Heart right ventricle (tissue), 16 donors: ENCODE measurements around the gene EDN2. TPM values are rescaled to one million over a fixed set of nuclear protein-coding genes. Genes with fewer than 3 reads are reported as not detected.

Experiments
- ATAC-seq, 8 donors: fragments of 200-7000 bp; cut with Tn5 transposase; one replicate each; pipeline ENCODE4 v1.9.1; 2020; ENCODE audit warnings: mild to moderate bottlenecking in 8 of 8, moderate library complexity in 8 of 8, moderate number of reproducible peaks in 1 of 8
- DNase-seq, 2 donors: peaks; one replicate each; pipeline ENCODE4 v3.0.0-alpha.2; 2020
- H3K27ac ChIP-seq, 10 donors: fragments of 200-600 bp; sonication (generic) in 2 of 10; one replicate each; pipeline versions ENCODE4 v1.5.0 to v1.8.0; 2020 to 2022; ENCODE audit warnings: mild to moderate bottlenecking in 3 of 10
- H3K27me3 ChIP-seq, 7 donors: fragments of 200-600 bp; one replicate each; pipeline ENCODE4 v1.8.0; 2021 to 2022; ENCODE audit warnings: mild to moderate bottlenecking in 2 of 7
- H3K36me3 ChIP-seq, 9 donors: fragments of 200-600 bp; sonication (generic) in 1 of 9; one replicate each; pipeline versions ENCODE4 v1.5.0 to v1.8.0; 2020 to 2022; ENCODE audit warnings: mild to moderate bottlenecking in 2 of 9
- H3K4me1 ChIP-seq, 9 donors: fragments of 200-600 bp; sonication (generic) in 1 of 9; one replicate each; pipeline versions ENCODE4 v1.5.0 to v1.8.0; 2020 to 2022; ENCODE audit warnings: mild to moderate bottlenecking in 4 of 9
- H3K4me3 ChIP-seq, 10 donors: fragments of 200-600 bp; sonication (generic) in 2 of 10; one replicate each; pipeline versions ENCODE4 v1.5.0 to v1.8.0; 2020 to 2022; ENCODE audit warnings: mild to moderate bottlenecking in 7 of 10, moderate library complexity in 2 of 10
- H3K9me3 ChIP-seq, 11 donors: fragments of 200-600 bp in 10 of 11; sonication (generic) in 2 of 11; one replicate each; pipeline versions ENCODE4 v1.5.0 to v1.8.0; 2013 to 2022; ENCODE audit warnings: mild to moderate bottlenecking in 2 of 11, control low read depth in 1 of 11, moderate library complexity in 1 of 11
- CTCF ChIP-seq, 9 donors: fragments of 200-600 bp; sonication (generic) in 2 of 9; IDR thresholded peaks; one replicate each; pipeline versions ENCODE4 v1.5.0 to v1.8.0; 2021 to 2022; ENCODE audit warnings: antibody characterized with exemption in 9 of 9, mild to moderate bottlenecking in 5 of 9, moderate library complexity in 1 of 9
- WGBS, 2 donors: extraction: QIAGEN DNeasy Blood & Tissue Kit; methylation state at CpG; one replicate each; pipeline ENCODE4 v1.1.7; 2013; ENCODE audit warnings: inconsistent platforms in 1 of 2; 5-methylcytosine and 5-hydroxymethylcytosine counted together
- intact Hi-C, 10 donors: fragments of 100-400 bp; cut with DNase I; formaldehyde crosslinking; loops; one replicate each; pipeline versions ENCODE4 v1.11.1 to v1.14.2; 2022
- long read RNA-seq, 3 donors: library from polyadenylated mRNA; unstranded; transcript quantifications; one replicate each; pipeline ENCODE4 v2.0.0, GENCODE V29; 2020 to 2021
- polyA plus RNA-seq, 2 donors: library from polyadenylated mRNA; stranded (reverse); fragments of 200-250 nt; gene quantifications; one replicate each; pipeline ENCODE4 v1.2.3, GENCODE V29; 2013
- total RNA-seq, 10 donors: library from RNA; stranded (reverse); fragmentation: NEBNext Ultra II Directional in 3 of 10; extraction: Animal tissue kit (Norgen Biotek cat#: 25700) in 3 of 10; gene quantifications; one replicate each; pipeline versions ENCODE4 v1.2.1 to v1.2.4, GENCODE V29; 2021 to 2023
- donor health status: Arrhythmogenic right ventricular cardiomyopathy.
- donor health status: ischemic (EF 13 %, LVEDD 7.1; RV severe dilation, severe dysfunction).
- donor health status: healthy with polysubstance abuse.
- donor health status: DM: no; HTN: yes; CAD: no.
- donor health status: DM: no; HTN: no; CAD: no.
- donor health status: ischemic (EF 25% LVEDD 6.9; RV normal size, moderate dysfunction).
- donor health status: ischemic (EF 25% LVEDD 5.7; RV mildly dilated, moderate dysfunction).
- donor health status: healthy.
- donor health status: DM: yes; HTN: yes; CAD: no.
- donor health status: Ischemic cardiomyopathy.
- donor health status: ischemic (EF 35%, LVEDD 5.7; RV mildly dilated, moderate dysfunction).
- donor health status: nonischemic (EF 11% LVEDD 7.7; RV severe dilation, severe dysfunction).
- donor health status: DM: yes; HTN: yes; CAD: no.
- donor health status: PGD.
- donor health status: ischemic (EF 29% LVEDD 5.4; RV normal size, mild dysfunction).
- donor health status: nonischemic (EF 23%, LVEDD 6.1; RV moderate dilation, normal function).

Gene EDN2
- total RNA-seq (1 to 10 TPM in 3 of 10 donors, under 1 TPM in 3, not detected in 4; 0.30 to 8.5 (median 0.96) TPM), polyA plus RNA-seq (1 to 10 TPM in 1 of 2 donors, not detected in 1; 2.0 TPM)
- long read RNA-seq, donor 1, partial matches to known transcripts: 0 of 1 reads
- long read RNA-seq, donor 1, other reads (novel, unspliced or antisense): 1 of 1 reads
- long read RNA-seq, donor 2, partial matches to known transcripts: 0 of 1 reads
- long read RNA-seq, donor 2, other reads (novel, unspliced or antisense): 0 of 1 reads
- long read RNA-seq, donor 3, transcript EDN2-201 (5 exons, 1,241 nt): major isoform, 13 of 27 reads
- long read RNA-seq, donor 3, partial matches to known transcripts: 1 of 27 reads
- long read RNA-seq, donor 3, other reads (novel, unspliced or antisense): 13 of 27 reads

- peak within 1 kb of the TSS in 2 of 10 donors; percentile 22 to 61 for H3K27ac ChIP-seq
- H3K4me3 ChIP-seq: peak within 1 kb of the TSS in 1 of 10 donors; percentile 5
- H3K4me1 ChIP-seq: peaks cover 15 to 62% (median 37%) of the 10 kb centered on the region in 9 donors
Measured at GRCh38 chr1:41484402-41485241, at the start of gene EDN2. TSS of gene EDN2 (minus strand) at chr1:41484683. CDS start at chr1:41484601, 82 bp downstream.

GRCh38 chr1:41533731-41534080 lies 49.2 kb upstream of the EDN2 start:
- intact Hi-C loops: no loop called here
- Histone ChIP-seq H3K27ac (no peak overlapping the region), H3K27me3 (no peaks in the 10 kb centered on the region), H3K9me3 (no peaks in the 10 kb centered on the region), H3K36me3 (no peaks in the 10 kb centered on the region), H3K4me1 (peaks cover 4 to 34% (median 24%) of the 10 kb centered on the region in 9 donors), H3K4me3 (no peak overlapping the region)
- no peak for TF ChIP-seq CTCF (IDR thresholded peaks at IDR 0.05)
- ATAC-seq (no peak), DNase-seq (no peak)
- 82 to 96% methylated on average over 5 of the region's 5 CpGs for WGBS, 2 donors

More at GRCh38 chr1:41484402-41485241, at the start of gene EDN2:
- DNase-seq (peak; percentile 54 to 68), ATAC-seq (peak; percentile 42 to 83 (median 76))
- Histone ChIP-seq H3K9me3 (no peaks in the 10 kb centered on the region), H3K36me3 (no peaks in the 10 kb centered on the region), H3K27me3 (peaks cover 0 to 9% (median 0%) of the 10 kb centered on the region in 7 donors)
- peak in 5 of 9 donors; percentile 21 to 44 (median 36) for TF ChIP-seq CTCF (IDR thresholded peaks at IDR 0.05)
- intact Hi-C loops: no loop called here
- WGBS, 2 donors: 39 to 51% methylated on average over 27 of the region's 27 CpGs

GRCh38 chr1:41533016-41533730 lies 48.7 kb upstream of the EDN2 start:
- no peak overlapping the region for H3K4me3 ChIP-seq
- peaks cover 4 to 29% (median 20%) of the 10 kb centered on the region in 9 donors for H3K4me1 ChIP-seq
- no peaks in the 10 kb centered on the region for H3K36me3 ChIP-seq
- DNase-seq (no peak), ATAC-seq (no peak)
- no peaks in the 10 kb centered on the region for H3K27me3 ChIP-seq
- H3K9me3 ChIP-seq: no peaks in the 10 kb centered on the region
- 71 to 86% methylated on average over 12 of the region's 12 CpGs for WGBS, 2 donors
- no peak overlapping the region for H3K27ac ChIP-seq
- intact Hi-C loops: no loop called here
- TF ChIP-seq CTCF (IDR thresholded peaks at IDR 0.05): no peak
